ENCODE results near the gene ZNF556.
A peak's percentile ranks its signal among the peaks of the same experiment; 100 is the strongest.

ZNF556 gene

DNA sequence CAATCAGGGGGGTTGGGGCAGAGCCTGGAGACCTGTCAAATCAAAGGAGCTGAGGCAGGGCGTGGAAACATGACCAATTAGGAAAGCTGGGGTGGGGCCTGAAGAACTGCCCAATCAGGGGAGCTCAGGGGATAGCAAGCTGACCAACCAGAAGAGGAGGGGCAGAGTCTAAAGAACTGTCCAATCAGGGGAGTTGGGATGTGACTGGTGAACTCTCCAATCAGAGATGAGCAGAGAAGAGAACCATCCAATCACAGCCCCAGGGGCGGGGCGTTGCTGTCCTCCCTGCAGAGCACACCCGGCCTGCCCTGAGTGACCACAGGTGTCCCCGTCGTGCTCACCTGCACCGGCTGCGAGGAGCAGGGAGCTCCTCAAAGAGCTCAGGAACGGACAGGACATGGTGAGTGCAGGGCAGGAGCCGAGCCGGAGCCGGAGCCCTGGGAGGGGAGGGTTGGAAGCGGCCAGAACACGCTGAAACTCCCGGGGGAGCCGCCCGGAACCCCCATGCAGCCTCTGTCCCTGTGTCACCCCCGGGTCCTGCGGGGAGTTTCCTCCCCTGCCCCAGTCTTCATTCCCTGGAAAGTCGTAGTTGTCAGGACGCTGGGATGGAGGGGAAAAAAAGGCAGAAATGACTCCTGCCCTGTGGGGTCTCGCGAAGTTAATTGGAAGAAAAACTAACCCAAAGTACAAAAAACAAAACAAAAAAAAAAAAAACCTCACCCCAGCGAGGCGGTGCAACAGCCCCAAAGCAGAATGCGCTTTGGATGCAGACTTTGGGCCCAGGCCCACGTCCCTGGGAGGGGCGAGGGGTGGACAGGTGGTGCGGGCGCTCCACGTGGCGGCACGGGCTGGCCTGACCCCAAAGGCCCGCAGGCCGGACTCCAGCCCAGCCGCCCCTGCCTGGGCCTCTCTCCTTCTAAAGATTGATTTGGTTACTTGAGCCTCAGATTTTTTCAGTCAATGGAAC lies at the start of gene ZNF556:
ZNF556 (plus strand) TSS at position 311 of the 967 bp plus-strand sequence; CDS start at position 398, 87 bp downstream.
- no peak for DNase-seq (ENCODE audit: low read depth, low spot score)
- H3K4me3 ChIP-seq (ENCODE audit: low read depth, low read length) = no peak within 1 kb of the TSS
- in situ Hi-C loops (cut with HindIII; ENCODE audit: low sequenced_read_pairs) = no loop called here
- TF ChIP-seq, protein P1, sequence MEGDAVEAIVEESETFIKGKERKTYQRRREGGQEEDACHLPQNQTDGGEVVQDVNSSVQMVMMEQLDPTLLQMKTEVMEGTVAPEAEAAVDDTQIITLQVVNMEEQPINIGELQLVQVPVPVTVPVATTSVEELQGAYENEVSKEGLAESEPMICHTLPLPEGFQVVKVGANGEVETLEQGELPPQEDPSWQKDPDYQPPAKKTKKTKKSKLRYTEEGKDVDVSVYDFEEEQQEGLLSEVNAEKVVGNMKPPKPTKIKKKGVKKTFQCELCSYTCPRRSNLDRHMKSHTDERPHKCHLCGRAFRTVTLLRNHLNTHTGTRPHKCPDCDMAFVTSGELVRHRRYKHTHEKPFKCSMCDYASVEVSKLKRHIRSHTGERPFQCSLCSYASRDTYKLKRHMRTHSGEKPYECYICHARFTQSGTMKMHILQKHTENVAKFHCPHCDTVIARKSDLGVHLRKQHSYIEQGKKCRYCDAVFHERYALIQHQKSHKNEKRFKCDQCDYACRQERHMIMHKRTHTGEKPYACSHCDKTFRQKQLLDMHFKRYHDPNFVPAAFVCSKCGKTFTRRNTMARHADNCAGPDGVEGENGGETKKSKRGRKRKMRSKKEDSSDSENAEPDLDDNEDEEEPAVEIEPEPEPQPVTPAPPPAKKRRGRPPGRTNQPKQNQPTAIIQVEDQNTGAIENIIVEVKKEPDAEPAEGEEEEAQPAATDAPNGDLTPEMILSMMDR (IDR thresholded peaks at IDR 0.05; ENCODE audit: low read depth, low read length) = no peak

DNA sequence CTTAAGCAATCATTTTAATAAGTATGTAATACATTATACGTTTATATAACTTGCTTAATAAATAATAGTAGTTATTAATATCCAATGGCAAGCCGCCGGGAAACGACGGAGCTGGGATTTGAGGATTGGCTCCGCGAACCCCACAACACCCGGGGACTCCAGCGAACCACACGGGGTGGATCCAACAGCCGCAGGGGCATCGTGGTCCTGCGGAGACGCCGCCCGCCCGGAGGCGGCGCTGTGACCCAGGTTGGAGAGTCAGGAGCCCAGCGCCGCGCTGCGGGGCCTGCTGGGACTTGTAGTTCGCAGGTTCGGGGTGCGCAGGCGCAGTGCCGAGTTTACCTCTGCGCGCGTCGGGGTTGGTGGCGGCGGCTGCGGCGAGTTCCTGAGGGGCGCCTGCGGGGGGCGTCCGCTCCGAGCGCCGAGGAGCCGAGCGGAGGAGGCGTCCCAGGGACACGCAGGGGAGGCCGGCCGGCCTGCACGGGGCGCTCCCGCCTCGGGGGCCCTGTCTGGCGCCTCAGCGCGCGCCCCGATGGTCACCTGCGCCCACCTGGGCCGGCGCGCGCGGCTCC lies 47.5 kb upstream of the ZNF556 start, which contains the start of gene ZNF554:
ZNF554 (plus strand) TSS at position 329 of the 572 bp plus-strand sequence; CDS start at position 533, 204 bp downstream.
- peak; percentile 96 for DNase-seq (ENCODE audit: low read depth, low spot score)
- in situ Hi-C loops (cut with HindIII; ENCODE audit: low sequenced_read_pairs) = no loop called here

DNA sequence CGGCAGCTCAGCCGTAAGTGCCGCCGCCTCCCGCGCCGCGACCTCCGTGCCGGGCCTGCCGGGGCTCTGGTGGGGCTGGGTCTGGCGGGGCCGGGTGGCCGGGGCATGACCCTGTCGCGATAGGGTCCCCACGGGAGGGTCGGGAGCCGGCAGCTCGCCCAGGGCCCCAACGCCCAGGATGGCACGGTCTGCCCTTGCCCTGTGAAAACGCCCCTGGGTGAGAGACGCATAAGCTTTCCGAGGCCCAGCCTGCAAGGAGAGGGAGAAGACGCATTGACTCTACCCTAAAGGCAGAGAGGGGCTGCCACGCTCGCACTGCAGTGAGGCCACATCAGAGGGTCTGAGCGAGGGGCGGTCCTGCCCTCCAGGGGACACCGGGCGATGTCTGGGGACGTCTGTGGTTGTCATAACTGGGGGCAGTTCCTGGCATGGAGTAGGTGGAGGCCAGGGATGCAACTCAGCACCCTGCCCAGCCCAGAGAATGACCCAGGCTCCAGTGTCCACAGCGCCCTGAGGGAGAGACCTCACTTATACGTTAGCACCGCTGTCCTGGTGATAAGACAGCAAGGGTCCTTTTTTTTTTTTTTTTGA lies 46.9 kb upstream of the ZNF556 start:
- in situ Hi-C loops (cut with HindIII; ENCODE audit: low sequenced_read_pairs) = no loop called here
- H3K4me3 ChIP-seq (ENCODE audit: low read depth, low read length) = peak overlapping the region; percentile 70
- DNase-seq (ENCODE audit: low read depth, low spot score) = no peak
- TF ChIP-seq, protein P1 (IDR thresholded peaks at IDR 0.05; ENCODE audit: low read depth, low read length) = no peak

More for the DNA sequence above, 47.5 kb upstream of the ZNF556 start, which contains the start of gene ZNF554:
- H3K4me3 ChIP-seq (ENCODE audit: low read depth, low read length) = peak within 1 kb of the TSS; percentile 70
- TF ChIP-seq, protein P1 (IDR thresholded peaks at IDR 0.05; ENCODE audit: low read depth, low read length) = peak; percentile 96

DNA sequence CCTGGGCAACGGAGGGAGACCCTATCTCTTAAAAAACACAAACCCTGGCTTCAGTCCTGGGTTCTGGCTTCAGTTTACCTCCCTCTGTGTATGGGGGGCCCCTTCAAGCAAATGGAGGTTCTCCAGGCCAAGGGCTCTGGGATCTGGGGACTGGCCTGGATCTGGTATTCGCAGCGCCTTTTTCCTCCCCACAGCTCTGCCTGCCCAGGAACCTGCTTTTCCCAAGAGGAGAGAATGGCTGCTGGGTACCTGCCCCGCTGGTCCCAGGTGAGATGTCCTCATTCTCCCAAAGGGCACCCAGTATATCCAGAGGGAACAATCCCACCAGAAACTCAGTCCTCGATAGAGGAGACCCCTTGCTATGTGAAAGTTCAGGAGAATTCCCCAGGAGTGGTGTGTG lies 44.3 kb upstream of the ZNF556 start:
- in situ Hi-C loops (cut with HindIII; ENCODE audit: low sequenced_read_pairs) = no loop called here
- TF ChIP-seq, protein P1 (IDR thresholded peaks at IDR 0.05; ENCODE audit: low read depth, low read length) = no peak
- no peak for DNase-seq (ENCODE audit: low read depth, low spot score)
- no peak overlapping the region for H3K4me3 ChIP-seq (ENCODE audit: low read depth, low read length)

DNA sequence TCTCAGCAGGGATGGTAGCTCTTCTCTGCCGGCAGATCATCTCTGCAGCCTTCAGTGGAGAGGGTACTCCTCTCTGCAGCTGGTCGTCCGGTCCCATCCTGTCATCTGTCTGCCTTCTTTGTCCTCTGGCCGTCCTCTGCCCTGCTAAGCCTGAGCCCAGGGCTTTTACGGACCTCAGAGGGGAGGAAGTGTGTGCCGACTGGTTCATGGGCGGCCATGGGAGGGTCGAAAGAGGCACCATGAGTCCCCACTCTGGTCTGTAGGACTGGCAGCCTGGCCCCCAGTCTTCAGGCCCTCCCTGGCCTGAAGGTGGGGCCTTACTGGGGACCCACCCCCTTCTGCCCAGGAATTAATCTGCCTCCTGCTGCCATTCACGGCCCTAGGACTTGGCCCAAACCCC lies 43.5 kb upstream of the ZNF556 start:
- in situ Hi-C loops (cut with HindIII; ENCODE audit: low sequenced_read_pairs) = no loop called here
- H3K4me3 ChIP-seq (ENCODE audit: low read depth, low read length) = no peak overlapping the region
- TF ChIP-seq, protein P1 (IDR thresholded peaks at IDR 0.05; ENCODE audit: low read depth, low read length) = no peak
- no peak for DNase-seq (ENCODE audit: low read depth, low spot score)

DNA sequence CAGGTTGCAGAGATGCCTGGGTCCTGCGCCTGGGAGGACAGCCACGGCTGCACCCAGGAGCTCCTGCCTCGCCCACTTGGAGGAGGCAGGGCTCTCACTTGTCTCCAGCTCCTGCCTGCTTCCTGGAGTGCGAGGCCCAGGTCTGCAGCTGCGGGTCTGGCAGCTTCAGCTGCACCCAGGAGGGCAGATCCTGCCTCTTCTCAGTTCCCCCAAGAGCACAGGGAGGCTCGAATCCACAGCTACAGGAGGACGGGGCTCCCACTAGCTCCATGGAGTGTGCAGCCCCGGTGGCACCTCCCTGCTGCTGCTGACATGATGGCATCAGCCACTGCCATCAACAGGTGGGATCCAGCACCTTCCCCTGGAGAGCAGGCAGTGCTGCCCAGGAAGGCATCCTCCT lies 43.0 kb upstream of the ZNF556 start:
- no peak for DNase-seq (ENCODE audit: low read depth, low spot score)
- in situ Hi-C loops (cut with HindIII; ENCODE audit: low sequenced_read_pairs) = no loop called here
- TF ChIP-seq, protein P1 (IDR thresholded peaks at IDR 0.05; ENCODE audit: low read depth, low read length) = no peak
- no peak overlapping the region for H3K4me3 ChIP-seq (ENCODE audit: low read depth, low read length)
